ENCODE data around the gene NLGN1. TPM values are rescaled to one million over a fixed set of nuclear protein-coding genes. Genes with fewer than 3 reads are reported as not detected.

Gene NLGN1
- total RNA-seq, 1 experiment from 2014 or later = not detected

- Mint-ChIP-seq H3K36me3 (ENCODE audit: insufficient read depth, unreplicated experiment) (no peaks in the 10 kb centered on the region), H3K27me3 (ENCODE audit: insufficient read depth, unreplicated experiment) (no peaks in the 10 kb centered on the region), H3K4me1 (ENCODE audit: insufficient read depth, unreplicated experiment) (no peaks in the 10 kb centered on the region), H3K9me3 (ENCODE audit: unreplicated experiment) (peaks cover 26% of the 10 kb centered on the region), H3K27ac (ENCODE audit: low read depth, unreplicated experiment) (no peak overlapping the region), H3K4me3 (ENCODE audit: unreplicated experiment) (no peak overlapping the region)
- no peak for TF ChIP-seq CTCF (IDR thresholded peaks at IDR 0.05; ENCODE audit: unreplicated experiment)
- BruUV-seq (replicated peaks) = no TSS peak
- intact Hi-C loops (cut with micrococcal nuclease) = no loop called here
- DNase-seq (ENCODE audit: unreplicated experiment) = no peak
- ChIA-PET CTCF (no interaction called here), POLR2A (interaction anchor here (0.6 kb wide), 1 partner anchor 27 kb away, joined by 3 read pairs; no protein-coding TSS in a partner anchor)
Observed at GRCh38 chr3:174061731-174062130, 664.2 kb downstream of the NLGN1 start.

- Mint-ChIP-seq H3K27ac (ENCODE audit: low read depth, unreplicated experiment) (no peak overlapping the region), H3K4me3 (ENCODE audit: unreplicated experiment) (no peak overlapping the region), H3K27me3 (ENCODE audit: insufficient read depth, unreplicated experiment) (no peaks in the 10 kb centered on the region), H3K36me3 (ENCODE audit: insufficient read depth, unreplicated experiment) (no peaks in the 10 kb centered on the region), H3K4me1 (ENCODE audit: insufficient read depth, unreplicated experiment) (no peaks in the 10 kb centered on the region), H3K9me3 (ENCODE audit: unreplicated experiment) (peaks cover 26% of the 10 kb centered on the region)
- TF ChIP-seq CTCF (IDR thresholded peaks at IDR 0.05; ENCODE audit: unreplicated experiment) = no peak
- CTCF ChIA-PET = no interaction called here
- intact Hi-C loops (cut with micrococcal nuclease) = no loop called here
- peak; percentile 1 for DNase-seq (ENCODE audit: unreplicated experiment)
- POLR2A ChIA-PET = interaction anchor here (0.7 kb wide), 1 partner anchor 46 kb away, joined by 3 read pairs; no protein-coding TSS in a partner anchor
- no TSS peak for BruUV-seq (replicated peaks)
Observed at GRCh38 chr3:174062923-174063322, 665.4 kb downstream of the NLGN1 start.

- Mint-ChIP-seq H3K27me3 (ENCODE audit: insufficient read depth, unreplicated experiment) (no peaks in the 10 kb centered on the region), H3K4me1 (ENCODE audit: insufficient read depth, unreplicated experiment) (peaks cover 6% of the 10 kb centered on the region), H3K36me3 (ENCODE audit: insufficient read depth, unreplicated experiment) (no peaks in the 10 kb centered on the region), H3K27ac (ENCODE audit: low read depth, unreplicated experiment) (no peak overlapping the region), H3K4me3 (ENCODE audit: unreplicated experiment) (no peak overlapping the region), H3K9me3 (ENCODE audit: unreplicated experiment) (peaks cover 16% of the 10 kb centered on the region)
- ChIA-PET CTCF (no interaction called here), POLR2A (no interaction called here)
- DNase-seq (ENCODE audit: unreplicated experiment) = no peak
- no TSS peak for BruUV-seq (replicated peaks)
- TF ChIP-seq CTCF (IDR thresholded peaks at IDR 0.05; ENCODE audit: unreplicated experiment) = no peak
- intact Hi-C loops (cut with micrococcal nuclease) = no loop called here
Observed at GRCh38 chr3:174068035-174068434, 670.5 kb downstream of the NLGN1 start.

GRCh38 chr3:174072675-174073074 lies 675.1 kb downstream of the NLGN1 start:
- no peak for DNase-seq (ENCODE audit: unreplicated experiment)
- no peak for TF ChIP-seq CTCF (IDR thresholded peaks at IDR 0.05; ENCODE audit: unreplicated experiment)
- Mint-ChIP-seq H3K27me3 (ENCODE audit: insufficient read depth, unreplicated experiment) (no peaks in the 10 kb centered on the region), H3K27ac (ENCODE audit: low read depth, unreplicated experiment) (no peak overlapping the region), H3K4me3 (ENCODE audit: unreplicated experiment) (no peak overlapping the region), H3K36me3 (ENCODE audit: insufficient read depth, unreplicated experiment) (no peaks in the 10 kb centered on the region), H3K9me3 (ENCODE audit: unreplicated experiment) (no peaks in the 10 kb centered on the region), H3K4me1 (ENCODE audit: insufficient read depth, unreplicated experiment) (peaks cover 6% of the 10 kb centered on the region)
- ChIA-PET CTCF (no interaction called here), POLR2A (no interaction called here)
- intact Hi-C loops (cut with micrococcal nuclease) = no loop called here
- no TSS peak for BruUV-seq (replicated peaks)

Data from MCF 10A (cell line).